K562 (cell line): ENCODE measurements around the gene NUP88.

ENCODE experiments used
- ADNP ChIP-seq: fragments of 200-800 bp; sonication (Bioruptor generic); IDR thresholded peaks from 2 replicates; pipeline ENCODE4 v1.6.1; 2016; ENCODE audit warnings: missing genetic modification characterization, missing compliant biosample characterization
- EZH2 ChIP-seq: IDR thresholded peaks from 2 replicates; pipeline ENCODE4 v1.6.1; 2012; ENCODE audit warnings: low read depth, mild to moderate bottlenecking, inconsistent platforms, low read length, borderline replicate concordance
- GATA2 ChIP-seq: sonication (generic); formaldehyde crosslinking; IDR thresholded peaks from 2 replicates; pipeline ENCODE4 v1.4.0; 2020; ENCODE audit warnings: mild to moderate bottlenecking, missing genetic modification reagents
- HMG20B ChIP-seq: fragments of 250-450 bp; sonication (Bioruptor Pico); IDR thresholded peaks from 2 replicates; pipeline ENCODE4 v1.5.0; 2021; ENCODE audit warnings: mild to moderate bottlenecking
- JUNB ChIP-seq: fragments of 450-650 bp; formaldehyde crosslinking; conservative IDR thresholded peaks from 2 replicates; pipeline ENCODE4 v1.4.0; 2020; ENCODE audit warnings: mild to moderate bottlenecking
- POLR2A ChIP-seq: fragments of 450-650 bp; conservative IDR thresholded peaks from 2 replicates; pipeline ENCODE4 v1.6.1; 2016
- POLR2AphosphoS5 ChIP-seq: IDR thresholded peaks from 2 replicates; pipeline ENCODE4 v1.6.1; 2011; ENCODE audit warnings: mild to moderate bottlenecking, low read depth, low read length, moderate library complexity; ENCODE audit not compliant: control insufficient read depth, insufficient read depth
- POU5F1 ChIP-seq: fragments of 150-350 bp; IDR thresholded peaks from 2 replicates; pipeline ENCODE4 v1.6.1; 2014; ENCODE audit warnings: borderline replicate concordance, low read length, low read depth, mild to moderate bottlenecking; ENCODE audit not compliant: partially characterized antibody
- YY1 ChIP-seq, 3 experiments: IDR thresholded peaks; 2 replicates each; pipeline ENCODE4 v1.6.1; 2011; ENCODE audit warnings: low read length in 2 of 3, mild to moderate bottlenecking in 2 of 3, moderate library complexity in 2 of 3, borderline replicate concordance in 1 of 3, control low read depth in 1 of 3, low read depth in 1 of 3; ENCODE audit not compliant: insufficient read depth in 3 of 3, insufficient replicate concordance in 2 of 3, control insufficient read depth in 1 of 3, insufficient read length in 1 of 3; ENCODE audit errors: extremely low read depth in 1 of 3
- ZNF143 ChIP-seq: sonication (generic); formaldehyde crosslinking; IDR thresholded peaks from 2 replicates; pipeline ENCODE4 v1.9.0; 2022; ENCODE audit warnings: mild to moderate bottlenecking, missing genetic modification reagents
- TF ChIP-seq, protein P1 (sequence below), 3 experiments: IDR thresholded peaks in 2 of 3; conservative IDR thresholded peaks in 1 of 3; 2 replicates each; pipeline ENCODE4 v1.5.1; 2011 to 2012; ENCODE audit warnings: low read length in 3 of 3, mild to moderate bottlenecking in 3 of 3, control low read depth in 2 of 3, improper control_type of control experiment in 1 of 3, inconsistent platforms in 1 of 3, low read depth in 1 of 3, mixed read lengths in 1 of 3, moderate library complexity in 1 of 3; ENCODE audit not compliant: insufficient read depth in 2 of 3
- TF ChIP-seq, protein P2 (sequence below): fragments of 450-650 bp; IDR thresholded peaks from one replicate; pipeline ENCODE4 v1.6.1; 2018; ENCODE audit warnings: mild to moderate bottlenecking, moderate library complexity; ENCODE audit not compliant: partially characterized antibody

DNA sequence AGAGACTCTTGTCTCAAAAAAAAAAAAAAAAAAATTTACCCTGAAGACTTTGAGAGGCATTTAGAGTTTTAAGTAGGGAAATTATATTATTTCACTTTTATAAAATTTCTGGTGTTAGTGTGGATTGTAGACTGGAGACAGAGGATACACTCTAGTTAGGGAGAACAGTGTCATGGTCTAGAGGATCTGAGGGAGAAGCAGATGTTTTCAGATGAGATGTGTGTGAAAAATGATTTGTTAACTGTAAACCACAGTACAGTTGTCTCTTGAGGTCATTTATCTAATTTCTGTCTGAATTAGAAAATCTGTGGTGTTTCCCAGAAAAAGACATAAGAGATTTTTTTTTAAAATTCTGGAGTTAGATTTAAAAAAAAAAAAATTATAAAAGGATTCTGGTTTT, 54.8 kb downstream of the NUP88 start:
- TF ChIP-seq EZH2 = no peak
- no peak for TF ChIP-seq YY1 (IDR thresholded peaks at IDR 0.05; ENCODE audit: borderline replicate concordance in 1 of 3, control insufficient read depth in 1 of 3, extremely low read depth in 1 of 3, insufficient read depth in 3 of 3, insufficient read length in 1 of 3, insufficient replicate concordance in 2 of 3, low read depth in 1 of 3, low read length in 2 of 3)
- no peak for TF ChIP-seq POU5F1
- TF ChIP-seq ADNP = no peak
- no peak for TF ChIP-seq HMG20B
- TF ChIP-seq, protein P1, sequence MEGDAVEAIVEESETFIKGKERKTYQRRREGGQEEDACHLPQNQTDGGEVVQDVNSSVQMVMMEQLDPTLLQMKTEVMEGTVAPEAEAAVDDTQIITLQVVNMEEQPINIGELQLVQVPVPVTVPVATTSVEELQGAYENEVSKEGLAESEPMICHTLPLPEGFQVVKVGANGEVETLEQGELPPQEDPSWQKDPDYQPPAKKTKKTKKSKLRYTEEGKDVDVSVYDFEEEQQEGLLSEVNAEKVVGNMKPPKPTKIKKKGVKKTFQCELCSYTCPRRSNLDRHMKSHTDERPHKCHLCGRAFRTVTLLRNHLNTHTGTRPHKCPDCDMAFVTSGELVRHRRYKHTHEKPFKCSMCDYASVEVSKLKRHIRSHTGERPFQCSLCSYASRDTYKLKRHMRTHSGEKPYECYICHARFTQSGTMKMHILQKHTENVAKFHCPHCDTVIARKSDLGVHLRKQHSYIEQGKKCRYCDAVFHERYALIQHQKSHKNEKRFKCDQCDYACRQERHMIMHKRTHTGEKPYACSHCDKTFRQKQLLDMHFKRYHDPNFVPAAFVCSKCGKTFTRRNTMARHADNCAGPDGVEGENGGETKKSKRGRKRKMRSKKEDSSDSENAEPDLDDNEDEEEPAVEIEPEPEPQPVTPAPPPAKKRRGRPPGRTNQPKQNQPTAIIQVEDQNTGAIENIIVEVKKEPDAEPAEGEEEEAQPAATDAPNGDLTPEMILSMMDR (IDR thresholded peaks at IDR 0.05 in 2 of 3, conservative IDR thresholded peaks at IDR 0.05 in 1 of 3; ENCODE audit: insufficient read depth in 2 of 3, low read depth in 1 of 3, low read length in 3 of 3) = no peak
- TF ChIP-seq POLR2A = no peak
- TF ChIP-seq JUNB (CRISPR knock-in tag) = no peak
- no peak for TF ChIP-seq GATA2 (CRISPR knock-in tag)
- no peak for TF ChIP-seq POLR2AphosphoS5
- TF ChIP-seq, protein P2, sequence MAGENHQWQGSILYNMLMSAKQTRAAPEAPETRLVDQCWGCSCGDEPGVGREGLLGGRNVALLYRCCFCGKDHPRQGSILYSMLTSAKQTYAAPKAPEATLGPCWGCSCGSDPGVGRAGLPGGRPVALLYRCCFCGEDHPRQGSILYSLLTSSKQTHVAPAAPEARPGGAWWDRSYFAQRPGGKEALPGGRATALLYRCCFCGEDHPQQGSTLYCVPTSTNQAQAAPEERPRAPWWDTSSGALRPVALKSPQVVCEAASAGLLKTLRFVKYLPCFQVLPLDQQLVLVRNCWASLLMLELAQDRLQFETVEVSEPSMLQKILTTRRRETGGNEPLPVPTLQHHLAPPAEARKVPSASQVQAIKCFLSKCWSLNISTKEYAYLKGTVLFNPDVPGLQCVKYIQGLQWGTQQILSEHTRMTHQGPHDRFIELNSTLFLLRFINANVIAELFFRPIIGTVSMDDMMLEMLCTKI = no peak
- TF ChIP-seq ZNF143 = no peak
